H9 (cell line): ENCODE data around the gene ZBTB20. TPM values are rescaled to one million over a fixed set of nuclear protein-coding genes. Genes with fewer than 3 reads are reported as not detected.

Experiments used
- DNase-seq: peaks from one replicate; pipeline ENCODE4 v3.0.0-alpha.2; 2017
- H2AFZ ChIP-seq: one replicate; pipeline ENCODE4 v1.6.1; 2013; ENCODE audit warnings: mild to moderate bottlenecking, low read length, control low read depth, moderate library complexity
- H2AK5ac ChIP-seq: 2 replicates; pipeline ENCODE4 v1.6.1; 2013; ENCODE audit warnings: low read length, control low read depth, mixed read lengths; ENCODE audit not compliant: insufficient read length
- H2BK120ac ChIP-seq: one replicate; pipeline ENCODE4 v1.6.1; 2013; ENCODE audit warnings: low read depth, mild to moderate bottlenecking, low read length, control low read depth, inconsistent platforms; ENCODE audit not compliant: poor library complexity, severe bottlenecking
- H2BK12ac ChIP-seq: 2 replicates; pipeline ENCODE4 v1.6.1; 2013; ENCODE audit warnings: low read length, control low read depth, mixed read lengths, low read depth; ENCODE audit not compliant: insufficient read length
- H2BK15ac ChIP-seq: 2 replicates; pipeline ENCODE4 v1.6.1; 2013; ENCODE audit warnings: low read depth, low read length, control low read depth
- H2BK20ac ChIP-seq: one replicate; pipeline ENCODE4 v1.6.1; 2013; ENCODE audit warnings: low read depth, mild to moderate bottlenecking, low read length, control low read depth, inconsistent platforms; ENCODE audit not compliant: poor library complexity, severe bottlenecking
- H2BK5ac ChIP-seq: 2 replicates; pipeline ENCODE4 v1.6.1; 2013; ENCODE audit warnings: low read length, control low read depth, mixed read lengths; ENCODE audit not compliant: insufficient read length
- H3K14ac ChIP-seq: 2 replicates; pipeline ENCODE4 v1.6.1; 2013; ENCODE audit warnings: low read length, control low read depth; ENCODE audit not compliant: insufficient read depth
- H3K18ac ChIP-seq: 2 replicates; pipeline ENCODE4 v1.6.1; 2013; ENCODE audit warnings: low read depth, mild to moderate bottlenecking, mixed read lengths, low read length, control low read depth; ENCODE audit not compliant: insufficient read length
- H3K23ac ChIP-seq: 2 replicates; pipeline ENCODE4 v1.6.1; 2013; ENCODE audit warnings: low read length, control low read depth, mixed read lengths, low read depth; ENCODE audit not compliant: insufficient read length
- H3K23me2 ChIP-seq: 2 replicates; pipeline ENCODE4 v1.6.1; 2013; ENCODE audit warnings: low read depth, mild to moderate bottlenecking, mixed read lengths, low read length, control low read depth; ENCODE audit not compliant: insufficient read length, poor library complexity, severe bottlenecking
- H3K27ac ChIP-seq: 2 replicates; pipeline ENCODE4 v1.5.1; 2013; ENCODE audit warnings: low read length, control low read depth, mixed read lengths, low read depth; ENCODE audit not compliant: insufficient read length
- H3K27me3 ChIP-seq: 2 replicates; pipeline ENCODE4 v1.6.1; 2013; ENCODE audit warnings: low read length, control low read depth, inconsistent platforms; ENCODE audit not compliant: insufficient read depth
- H3K4ac ChIP-seq: 2 replicates; pipeline ENCODE4 v1.6.1; 2013; ENCODE audit warnings: low read depth, mild to moderate bottlenecking, control low read depth, inconsistent platforms, low read length, moderate library complexity
- H3K4me1 ChIP-seq: 2 replicates; pipeline ENCODE4 v1.6.1; 2013; ENCODE audit warnings: low read length, control low read depth, inconsistent platforms; ENCODE audit not compliant: insufficient read depth
- H3K4me2 ChIP-seq: 2 replicates; pipeline ENCODE4 v1.6.1; 2013; ENCODE audit warnings: low read length, control low read depth, mixed read lengths; ENCODE audit not compliant: insufficient read length, insufficient read depth
- H3K56ac ChIP-seq: 2 replicates; pipeline ENCODE4 v1.6.1; 2013; ENCODE audit warnings: low read depth, mild to moderate bottlenecking, mixed read lengths, low read length, control low read depth; ENCODE audit not compliant: insufficient read length
- H3K79me1 ChIP-seq: 2 replicates; pipeline ENCODE4 v1.6.1; 2013; ENCODE audit warnings: low read depth, mild to moderate bottlenecking, moderate library complexity, low read length, control low read depth, inconsistent platforms; ENCODE audit not compliant: insufficient read depth, poor library complexity, severe bottlenecking
- H3K79me2 ChIP-seq: 2 replicates; pipeline ENCODE4 v1.6.1; 2013; ENCODE audit warnings: low read length, control low read depth, inconsistent platforms; ENCODE audit not compliant: insufficient read depth
- H3K9ac ChIP-seq: 2 replicates; pipeline ENCODE4 v1.6.1; 2013; ENCODE audit warnings: low read length, control low read depth, mixed read lengths; ENCODE audit not compliant: insufficient read length; ENCODE audit errors: extremely low read depth
- H3K9me3 ChIP-seq: one replicate; pipeline ENCODE4 v1.6.1; 2013; ENCODE audit warnings: low read depth, low read length, inconsistent platforms; ENCODE audit not compliant: control insufficient read depth
- H3T11ph ChIP-seq: one replicate; pipeline ENCODE4 v1.6.1; 2013; ENCODE audit warnings: mild to moderate bottlenecking, low read length, control low read depth, inconsistent platforms
- H4K20me1 ChIP-seq: one replicate; pipeline ENCODE4 v1.6.1; 2013; ENCODE audit not compliant: control insufficient read depth, insufficient read length, insufficient read depth
- H4K5ac ChIP-seq: 2 replicates; pipeline ENCODE4 v1.6.1; 2013; ENCODE audit warnings: low read depth, mild to moderate bottlenecking, mixed read lengths, low read length, control low read depth; ENCODE audit not compliant: insufficient read length
- H4K8ac ChIP-seq: replicated peaks from 2 replicates; pipeline ENCODE4 v1.6.1; 2013; ENCODE audit warnings: low read length, control low read depth, mixed read lengths, low read depth; ENCODE audit not compliant: insufficient read length
- H4K91ac ChIP-seq: 2 replicates; pipeline ENCODE4 v1.6.1; 2013; ENCODE audit warnings: low read depth, mild to moderate bottlenecking, moderate library complexity, mixed read lengths, low read length, control low read depth; ENCODE audit not compliant: insufficient read length
- H3K27ac Mint-ChIP-seq, 3 experiments: 2 replicates in 2 of 3; 3 replicates in 1 of 3; pipeline ENCODE4 v1.8.0; 2020 to 2021; ENCODE audit warnings: mixed read lengths in 3 of 3, mild to moderate bottlenecking in 1 of 3, moderate library complexity in 1 of 3
- H3K27me3 Mint-ChIP-seq: 2 replicates; pipeline ENCODE4 v1.8.0; 2021; ENCODE audit warnings: low read depth, mild to moderate bottlenecking, moderate library complexity, mixed read lengths
- H3K36me3 Mint-ChIP-seq, 3 experiments: 2 replicates in 2 of 3; 3 replicates in 1 of 3; pipeline ENCODE4 v1.8.0; 2020 to 2021; ENCODE audit warnings: low read depth in 3 of 3, mixed read lengths in 3 of 3; ENCODE audit not compliant: insufficient read depth in 1 of 3
- H3K4me1 Mint-ChIP-seq, 2 experiments: 2 replicates each; pipeline ENCODE4 v1.8.0; 2020; ENCODE audit warnings: mixed read lengths in 2 of 2
- H3K4me3 Mint-ChIP-seq, 2 experiments: 2 replicates in 1 of 2; 3 replicates in 1 of 2; pipeline ENCODE4 v1.8.0; 2020 to 2021; ENCODE audit warnings: mild to moderate bottlenecking in 2 of 2, mixed read lengths in 2 of 2, moderate library complexity in 1 of 2
- H3K9me3 Mint-ChIP-seq, 2 experiments: 2 replicates in 1 of 2; 3 replicates in 1 of 2; pipeline ENCODE4 v1.8.0; 2020; ENCODE audit warnings: mild to moderate bottlenecking in 2 of 2, mixed read lengths in 2 of 2, moderate library complexity in 1 of 2
- CTCF ChIP-seq: fragments of 200-600 bp; sonication (generic); conservative IDR thresholded peaks from 3 replicates; pipeline ENCODE4 v1.8.0; 2021; ENCODE audit warnings: antibody characterized with exemption, mild to moderate bottlenecking
- WGBS: extraction: QIAGEN DNeasy Blood & Tissue Kit; methylation state at CpG from one replicate; pipeline ENCODE4 v1.1.7; 2013; ENCODE audit warnings: missing lambda C conversion rate, low lambda C conversion rate, mixed read lengths; ENCODE audit not compliant: insufficient read length; ENCODE audit errors: extremely low coverage; 5-methylcytosine and 5-hydroxymethylcytosine counted together
- total RNA-seq: library from RNA; stranded (reverse); gene quantifications from 2 replicates; pipeline ENCODE4 v1.2.1, GENCODE V29; 2021

Gene ZBTB20
- total RNA-seq, 1 experiment from 2014 or later = 0.70 TPM

- Histone ChIP-seq H3K27me3 (no peaks in the 10 kb centered on the region), H3K79me1 (no peaks in the 10 kb centered on the region), H3K4me2 (no peak overlapping the region), H3K27ac (no peak overlapping the region), H3K9ac (no peak overlapping the region), H3K79me2 (no peaks in the 10 kb centered on the region), H3T11ph (no peak overlapping the region), H2BK5ac (no peak overlapping the region), H2BK20ac (no peak overlapping the region), H3K23ac (no peak overlapping the region), H3K4me1 (no peaks in the 10 kb centered on the region), H4K20me1 (no peaks in the 10 kb centered on the region), H4K8ac (no peak overlapping the region), H3K14ac (no peak overlapping the region), H3K4ac (no peak overlapping the region), H3K18ac (no peak overlapping the region), H3K23me2 (no peaks in the 10 kb centered on the region), H2AFZ (no peak overlapping the region), H2BK15ac (no peak overlapping the region), H4K91ac (no peak overlapping the region), H3K9me3 (no peaks in the 10 kb centered on the region), H3K56ac (no peak overlapping the region), H2BK12ac (no peak overlapping the region), H2AK5ac (no peak overlapping the region), H2BK120ac (no peak overlapping the region), H4K5ac (no peak overlapping the region)
- H3K4me1 Mint-ChIP-seq = no peaks in the 10 kb centered on the region
- no peak for DNase-seq
- H3K36me3 Mint-ChIP-seq = no peaks in the 10 kb centered on the region
- no peaks in the 10 kb centered on the region for H3K9me3 Mint-ChIP-seq
- no peaks in the 10 kb centered on the region for H3K27me3 Mint-ChIP-seq
- no CpG with 5 or more reads among the region's 4 CpGs for WGBS
- TF ChIP-seq CTCF = no peak
- H3K4me3 Mint-ChIP-seq = no peak overlapping the region
- no peak overlapping the region for H3K27ac Mint-ChIP-seq
These were observed 537.0 kb downstream of the ZBTB20 start for GRCh38 chr3:114609973-114610630.
